ENCODE results near the gene SLC25A12.

The SLC25A12 gene

DNA sequence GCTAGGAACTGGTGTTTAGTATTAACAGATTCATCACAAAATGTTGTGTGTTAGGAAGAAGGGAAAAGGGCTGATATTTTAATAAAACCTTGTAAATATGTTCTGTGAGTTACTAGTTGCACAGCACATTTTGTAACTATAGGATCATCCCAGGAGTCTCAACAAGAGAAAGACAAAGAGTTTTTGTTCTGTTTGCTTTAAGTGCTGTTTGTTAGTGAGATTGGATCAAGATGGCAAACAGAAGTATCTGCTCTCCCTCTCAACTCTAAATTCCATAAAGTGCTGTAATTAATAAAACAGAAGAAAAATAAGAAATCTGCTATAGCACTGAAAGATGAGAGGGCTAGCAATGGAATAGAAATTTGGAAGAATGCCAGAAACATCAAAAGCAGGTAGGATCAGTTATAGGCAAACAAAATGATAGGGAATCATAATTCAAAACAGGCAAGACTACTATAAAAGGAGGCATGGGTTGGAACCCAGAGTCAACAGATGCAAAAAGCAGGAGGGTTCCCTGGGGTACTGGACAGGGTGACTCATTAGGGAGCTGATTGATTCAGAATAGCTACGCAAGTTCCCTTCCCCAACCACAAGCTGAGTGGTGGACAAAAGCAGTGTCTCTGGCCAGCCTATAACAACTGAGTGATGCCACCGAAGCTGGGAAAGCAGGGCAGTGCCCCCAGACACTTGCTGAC is 131.0 kb downstream of the SLC25A12 start:
- TF ChIP-seq FOXP2 (optimal IDR thresholded peaks at IDR 0.05; ENCODE audit: borderline replicate concordance, extremely low read depth, extremely low read length, insufficient read depth), result no peak
- TF ChIP-seq TAF1 (IDR thresholded peaks at IDR 0.05; ENCODE audit: borderline replicate concordance, insufficient read depth, low read length), result no peak
- TF ChIP-seq POLR2AphosphoS5 (IDR thresholded peaks at IDR 0.05; ENCODE audit: low read depth, low read length), result no peak
- TF ChIP-seq, protein P1, sequence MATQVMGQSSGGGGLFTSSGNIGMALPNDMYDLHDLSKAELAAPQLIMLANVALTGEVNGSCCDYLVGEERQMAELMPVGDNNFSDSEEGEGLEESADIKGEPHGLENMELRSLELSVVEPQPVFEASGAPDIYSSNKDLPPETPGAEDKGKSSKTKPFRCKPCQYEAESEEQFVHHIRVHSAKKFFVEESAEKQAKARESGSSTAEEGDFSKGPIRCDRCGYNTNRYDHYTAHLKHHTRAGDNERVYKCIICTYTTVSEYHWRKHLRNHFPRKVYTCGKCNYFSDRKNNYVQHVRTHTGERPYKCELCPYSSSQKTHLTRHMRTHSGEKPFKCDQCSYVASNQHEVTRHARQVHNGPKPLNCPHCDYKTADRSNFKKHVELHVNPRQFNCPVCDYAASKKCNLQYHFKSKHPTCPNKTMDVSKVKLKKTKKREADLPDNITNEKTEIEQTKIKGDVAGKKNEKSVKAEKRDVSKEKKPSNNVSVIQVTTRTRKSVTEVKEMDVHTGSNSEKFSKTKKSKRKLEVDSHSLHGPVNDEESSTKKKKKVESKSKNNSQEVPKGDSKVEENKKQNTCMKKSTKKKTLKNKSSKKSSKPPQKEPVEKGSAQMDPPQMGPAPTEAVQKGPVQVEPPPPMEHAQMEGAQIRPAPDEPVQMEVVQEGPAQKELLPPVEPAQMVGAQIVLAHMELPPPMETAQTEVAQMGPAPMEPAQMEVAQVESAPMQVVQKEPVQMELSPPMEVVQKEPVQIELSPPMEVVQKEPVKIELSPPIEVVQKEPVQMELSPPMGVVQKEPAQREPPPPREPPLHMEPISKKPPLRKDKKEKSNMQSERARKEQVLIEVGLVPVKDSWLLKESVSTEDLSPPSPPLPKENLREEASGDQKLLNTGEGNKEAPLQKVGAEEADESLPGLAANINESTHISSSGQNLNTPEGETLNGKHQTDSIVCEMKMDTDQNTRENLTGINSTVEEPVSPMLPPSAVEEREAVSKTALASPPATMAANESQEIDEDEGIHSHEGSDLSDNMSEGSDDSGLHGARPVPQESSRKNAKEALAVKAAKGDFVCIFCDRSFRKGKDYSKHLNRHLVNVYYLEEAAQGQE (IDR thresholded peaks at IDR 0.05; ENCODE audit: insufficient read depth in 1 of 2, low read depth in 2 of 2, low read length in 2 of 2), result no peak
- TF ChIP-seq SIN3A (IDR thresholded peaks at IDR 0.05; ENCODE audit: borderline replicate concordance, insufficient read depth, low read length), result no peak

DNA sequence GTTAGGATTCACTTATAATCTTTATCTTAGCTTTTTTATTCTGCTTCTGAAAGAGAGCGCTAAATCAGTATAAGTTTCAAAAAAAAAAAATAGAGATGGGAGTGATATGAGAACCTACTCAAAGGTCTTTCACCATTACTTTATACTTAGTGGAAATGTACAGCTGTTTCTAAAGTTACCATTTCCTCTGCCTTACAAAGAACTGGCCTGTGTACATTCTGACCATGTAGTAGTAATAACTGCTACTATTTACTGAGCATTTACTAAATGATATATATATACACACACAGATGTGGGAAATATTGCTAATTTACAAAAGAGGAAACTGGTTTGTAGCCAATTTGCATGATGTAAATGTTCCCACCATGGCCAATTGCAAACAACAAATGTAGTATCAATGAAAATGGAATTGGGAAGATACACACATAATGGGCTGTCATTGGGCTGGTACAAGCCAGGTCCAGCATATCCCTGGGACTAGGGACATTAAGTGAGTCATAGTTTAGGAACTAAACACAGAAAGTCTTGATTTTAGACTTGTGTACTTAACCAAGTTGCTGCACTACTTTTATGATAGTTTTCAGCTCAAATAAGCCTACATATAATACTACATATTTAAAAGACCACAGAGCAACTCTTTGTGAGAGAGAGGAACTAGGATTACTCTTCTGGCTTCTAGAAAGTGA is 139.6 kb downstream of the SLC25A12 start:
- TF ChIP-seq POLR2AphosphoS5 (IDR thresholded peaks at IDR 0.05; ENCODE audit: low read depth, low read length), result no peak
- no peak for TF ChIP-seq SIN3A (IDR thresholded peaks at IDR 0.05; ENCODE audit: borderline replicate concordance, insufficient read depth, low read length)
- TF ChIP-seq TAF1 (IDR thresholded peaks at IDR 0.05; ENCODE audit: borderline replicate concordance, insufficient read depth, low read length), result no peak

DNA sequence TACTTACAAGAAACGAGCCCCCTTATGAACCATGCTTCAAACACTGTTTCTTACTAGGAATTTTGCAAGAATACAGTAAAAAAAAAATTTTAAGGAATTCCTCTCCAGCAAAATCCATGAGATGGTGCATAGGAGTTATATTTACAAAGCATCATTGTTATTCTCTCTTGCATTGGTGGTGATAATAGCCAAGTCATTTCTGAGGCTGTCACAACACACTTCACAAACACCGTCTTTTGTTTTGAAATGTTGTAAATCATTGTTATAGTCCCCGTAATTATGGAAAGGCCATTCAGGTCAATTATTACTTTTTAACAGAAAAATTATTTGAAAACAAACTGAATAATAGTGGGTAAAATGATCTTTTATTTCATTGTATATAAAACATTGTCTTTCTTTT is 146.7 kb downstream of the SLC25A12 start:
- TF ChIP-seq FOXP2 (optimal IDR thresholded peaks at IDR 0.05; ENCODE audit: borderline replicate concordance, extremely low read depth, extremely low read length, insufficient read depth), result no peak
- TF ChIP-seq TAF1 (IDR thresholded peaks at IDR 0.05; ENCODE audit: borderline replicate concordance, insufficient read depth, low read length), result no peak
- TF ChIP-seq POLR2AphosphoS5 (IDR thresholded peaks at IDR 0.05; ENCODE audit: low read depth, low read length), result no peak
- TF ChIP-seq, protein P1 (IDR thresholded peaks at IDR 0.05; ENCODE audit: insufficient read depth in 1 of 2, low read depth in 2 of 2, low read length in 2 of 2), result no peak
- TF ChIP-seq SIN3A (IDR thresholded peaks at IDR 0.05; ENCODE audit: borderline replicate concordance, insufficient read depth, low read length), result no peak

DNA sequence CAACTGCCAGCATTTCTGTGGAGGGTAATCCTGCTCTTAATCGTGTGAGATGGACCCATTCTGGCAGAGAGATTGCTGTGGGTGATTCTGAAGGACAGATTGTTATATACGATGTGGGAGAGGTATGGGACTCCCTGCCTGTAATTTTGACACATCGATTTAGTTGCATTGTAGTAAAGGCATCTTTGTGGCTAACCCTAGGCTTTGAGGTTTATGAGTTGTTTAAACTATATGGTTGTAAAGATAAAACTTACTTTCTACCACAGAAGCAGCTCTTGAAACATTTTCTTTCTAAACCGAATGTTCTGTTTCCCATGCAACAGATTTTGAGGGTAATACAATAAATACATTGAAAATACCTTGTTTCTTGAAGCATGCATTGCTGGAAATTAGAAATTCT is 148.2 kb downstream of the SLC25A12 start:
- no peak for TF ChIP-seq FOXP2 (optimal IDR thresholded peaks at IDR 0.05; ENCODE audit: borderline replicate concordance, extremely low read depth, extremely low read length, insufficient read depth)
- no peak for TF ChIP-seq TAF1 (IDR thresholded peaks at IDR 0.05; ENCODE audit: borderline replicate concordance, insufficient read depth, low read length)
- TF ChIP-seq POLR2AphosphoS5 (IDR thresholded peaks at IDR 0.05; ENCODE audit: low read depth, low read length), result no peak
- TF ChIP-seq, protein P1 (IDR thresholded peaks at IDR 0.05; ENCODE audit: insufficient read depth in 1 of 2, low read depth in 2 of 2, low read length in 2 of 2), result no peak
- no peak for TF ChIP-seq SIN3A (IDR thresholded peaks at IDR 0.05; ENCODE audit: borderline replicate concordance, insufficient read depth, low read length)

DNA sequence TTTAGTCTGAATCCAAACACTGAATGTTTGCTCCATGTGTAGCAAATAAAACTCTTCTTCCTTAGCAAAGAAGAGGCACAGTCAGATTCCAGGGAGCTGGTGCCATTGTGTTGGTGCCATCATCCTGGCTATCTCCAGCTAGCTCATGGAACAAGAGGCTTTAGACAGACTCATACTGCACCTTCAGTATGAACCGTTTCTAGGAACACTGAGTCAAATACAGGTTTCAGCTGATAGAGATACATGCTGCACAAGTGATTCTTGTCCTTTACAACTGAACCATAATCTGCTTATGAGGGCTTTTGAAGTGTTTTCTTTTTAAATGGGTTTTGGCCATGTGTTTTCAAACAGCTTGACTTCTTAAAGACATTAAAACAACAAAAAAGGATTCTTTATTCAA is 148.9 kb downstream of the SLC25A12 start:
- no peak for TF ChIP-seq SIN3A (IDR thresholded peaks at IDR 0.05; ENCODE audit: borderline replicate concordance, insufficient read depth, low read length)
- no peak for TF ChIP-seq POLR2AphosphoS5 (IDR thresholded peaks at IDR 0.05; ENCODE audit: low read depth, low read length)
- no peak for TF ChIP-seq FOXP2 (optimal IDR thresholded peaks at IDR 0.05; ENCODE audit: borderline replicate concordance, extremely low read depth, extremely low read length, insufficient read depth)
- TF ChIP-seq TAF1 (IDR thresholded peaks at IDR 0.05; ENCODE audit: borderline replicate concordance, insufficient read depth, low read length), result no peak
- TF ChIP-seq, protein P1 (IDR thresholded peaks at IDR 0.05; ENCODE audit: insufficient read depth in 1 of 2, low read depth in 2 of 2, low read length in 2 of 2), result no peak

All from PFSK-1 (cell line).